Fibroblast of the conjunctiva (primary cell): ENCODE results near the gene PRR5L.
"Not testable (repeated sequence)": the region's sequence is repeated elsewhere in the genome, so short reads cannot be mapped to it uniquely, and the experiment has no call there.

Experiments
- DNase-seq: peaks from one replicate; pipeline ENCODE4 v3.0.0-alpha.2; 2010; ENCODE audit warnings: low read depth

PRR5L gene

DNA sequence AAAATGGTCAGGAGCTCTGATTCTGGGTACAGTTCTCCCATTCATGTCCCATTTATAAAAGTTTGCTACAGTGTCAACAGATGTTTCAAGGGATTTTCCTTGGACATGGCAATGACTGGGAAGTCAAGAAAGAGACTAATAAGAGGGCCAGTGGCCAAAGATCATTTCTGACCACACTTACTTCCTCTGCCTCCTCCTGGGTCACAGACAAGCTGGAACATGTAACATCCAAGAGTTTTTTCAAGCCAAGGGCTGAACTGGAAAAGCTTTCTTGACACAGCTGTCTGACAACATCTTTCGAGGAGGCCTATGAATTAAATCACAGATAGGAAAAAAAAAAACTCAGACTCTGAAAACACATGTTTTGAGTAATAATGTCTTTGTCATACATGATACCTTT, 15.6 kb upstream of the PRR5L start:
- no peak for DNase-seq

DNA sequence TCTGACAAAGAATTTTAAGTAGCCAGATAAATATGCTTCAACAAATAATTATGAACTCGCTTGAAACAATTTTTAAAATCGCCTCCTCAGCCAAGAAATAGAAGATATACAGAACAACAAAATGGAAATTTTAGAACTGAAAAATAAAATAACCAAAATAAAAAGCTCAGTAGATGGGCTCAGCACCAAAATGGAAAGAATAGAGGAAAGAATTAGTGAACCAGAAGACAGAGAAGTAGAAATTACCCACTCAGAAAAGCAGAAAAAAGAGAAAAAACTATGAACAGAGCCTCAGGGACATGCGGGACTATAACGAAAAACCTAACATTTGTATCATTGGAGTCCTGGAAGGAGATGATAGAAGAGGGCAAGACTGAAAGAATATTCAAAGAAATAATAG, 14.2 kb upstream of the PRR5L start:
- DNase-seq, result no peak

DNA sequence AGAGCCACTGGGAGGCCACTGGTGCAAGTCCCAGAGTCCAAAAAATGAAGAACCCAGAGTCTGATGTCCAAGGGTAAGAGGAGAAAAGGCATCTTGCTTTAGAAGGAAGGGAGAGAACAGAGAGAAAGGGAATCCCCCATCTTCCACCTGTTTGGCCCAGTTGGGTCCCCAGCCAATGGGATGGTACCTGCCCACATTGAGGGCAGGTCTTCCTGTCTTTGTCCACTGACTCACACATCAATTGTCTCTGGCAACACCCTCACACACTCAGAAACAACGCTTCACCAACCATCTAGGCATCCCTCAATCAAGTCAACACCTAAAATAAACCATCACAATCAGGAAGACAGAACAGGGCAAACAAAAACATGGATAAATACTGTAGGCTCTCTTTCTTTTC, 13.2 kb upstream of the PRR5L start:
- no peak for DNase-seq

DNA sequence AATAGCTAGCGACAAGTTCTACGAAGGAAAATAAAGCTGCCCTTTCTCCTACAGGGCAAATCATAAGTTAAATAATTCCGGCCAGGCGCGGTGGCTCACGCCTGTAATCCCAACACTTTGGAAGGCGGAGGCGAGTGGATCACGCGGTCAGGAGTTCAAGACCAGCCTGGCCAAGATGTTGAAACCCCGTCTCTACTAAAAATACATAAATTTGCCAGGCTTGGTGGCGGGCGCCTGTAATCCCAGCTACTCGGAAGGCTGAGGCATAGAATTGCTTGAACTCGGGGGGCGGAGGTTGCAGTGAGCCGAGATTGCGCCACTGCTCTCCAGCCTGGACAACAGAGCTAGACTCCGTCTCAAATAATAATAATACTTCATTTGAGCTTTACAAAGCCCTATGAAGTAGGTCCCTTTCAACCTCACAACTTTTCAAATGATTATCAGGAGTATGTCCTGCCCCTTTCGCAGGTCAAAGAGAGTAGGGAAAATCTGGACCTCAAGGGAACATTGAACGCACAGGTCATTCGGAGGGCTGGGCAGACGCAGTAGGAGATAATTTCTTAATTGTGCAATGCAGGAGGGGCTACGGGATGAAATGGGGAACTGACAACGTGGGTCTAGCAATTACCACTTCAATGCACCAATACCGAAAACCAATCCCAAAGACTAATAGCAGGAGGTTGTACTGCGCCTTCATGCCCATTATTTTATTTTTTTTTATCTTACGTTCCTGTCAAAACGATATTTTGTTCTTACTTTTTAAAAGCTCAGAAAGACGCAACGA, 7.5 kb upstream of the PRR5L start:
- DNase-seq, result no peak

DNA sequence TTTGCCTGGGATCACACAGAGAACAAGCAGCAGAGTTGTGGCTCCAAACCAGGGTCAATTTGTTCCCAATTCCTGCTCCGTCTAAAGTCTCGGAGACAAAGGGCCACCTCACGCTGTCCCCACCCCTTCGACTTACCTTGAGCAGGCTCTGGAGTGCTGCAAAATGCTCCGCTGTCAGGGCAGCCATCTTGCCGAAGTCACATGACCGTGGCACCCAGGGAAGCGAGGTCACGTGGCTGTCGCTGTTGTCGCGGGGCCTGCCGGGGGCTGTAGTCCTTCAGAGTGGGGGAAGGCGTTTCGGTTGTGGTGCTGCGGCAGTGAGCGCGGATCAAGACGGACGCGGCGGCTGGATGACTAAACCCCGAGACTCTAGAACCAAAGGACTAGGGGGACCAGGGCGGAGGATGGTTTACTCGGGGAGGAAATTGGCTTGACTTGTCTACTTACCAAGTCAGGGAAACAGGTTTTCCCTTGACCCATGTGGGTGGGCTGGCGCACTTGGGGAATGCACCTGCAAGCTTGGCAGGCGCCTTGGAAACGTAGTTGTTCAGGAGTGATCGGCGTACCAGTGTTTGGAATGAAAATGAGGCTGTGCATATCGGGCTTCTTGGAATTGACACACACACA, 6.7 kb upstream of the PRR5L start, which contains the start of gene COMMD9:
TSS of gene COMMD9 (minus strand) at position 199 of the 627 bp plus-strand sequence. CDS start at position 187, 12 bp downstream.
- peak; percentile 80 for DNase-seq

DNA sequence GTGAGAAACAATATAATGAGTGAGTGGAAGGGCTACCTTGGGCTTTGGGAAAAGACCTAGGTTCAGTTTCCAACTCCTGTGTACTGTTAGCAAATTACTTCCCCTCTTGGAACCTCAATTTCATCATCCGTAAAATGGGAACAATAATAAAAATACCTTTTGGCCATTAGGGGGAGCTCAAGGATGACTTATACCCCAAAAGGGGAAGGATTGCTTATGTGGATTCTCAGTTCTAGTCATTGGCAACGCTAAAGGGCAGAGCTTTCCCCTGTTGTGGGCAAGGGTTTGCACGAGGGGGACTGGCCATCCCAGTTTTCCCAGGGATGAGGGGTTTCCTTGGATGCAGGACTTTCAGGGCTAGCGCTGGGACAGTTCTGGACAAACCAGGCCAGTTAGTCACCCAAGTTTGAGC, 3.8 kb upstream of the PRR5L start:
- peak; percentile 35 for DNase-seq

DNA sequence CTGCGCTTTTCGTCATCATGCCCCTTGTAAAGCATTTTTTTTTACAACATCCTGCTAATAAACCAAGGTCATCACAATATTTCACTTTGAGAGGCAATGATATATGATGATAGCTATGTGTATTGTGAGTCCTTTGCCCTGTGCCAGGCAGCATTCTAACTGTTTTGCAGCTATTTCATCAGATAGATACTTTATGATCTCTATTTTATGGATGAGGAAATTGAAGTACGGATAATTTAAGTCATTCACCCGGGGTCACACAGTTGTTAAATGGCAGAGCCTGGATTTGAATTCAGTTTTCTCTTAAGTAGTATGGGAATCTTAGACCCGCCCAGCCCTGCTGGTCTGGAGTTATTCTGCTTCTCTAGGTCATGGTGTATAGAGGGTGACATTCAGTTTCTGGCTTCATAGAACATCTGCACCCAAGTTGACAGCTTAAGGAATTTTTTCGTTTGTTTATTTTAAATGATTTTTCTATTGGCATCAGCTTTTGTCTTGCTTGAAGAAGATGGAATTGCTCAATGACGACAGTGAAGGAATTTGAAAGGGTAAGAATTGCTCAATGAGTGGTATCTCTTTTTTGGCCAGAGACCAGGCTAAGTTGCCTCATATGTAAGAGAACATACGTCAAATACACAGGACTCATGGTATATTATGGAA, 926 bp downstream of the PRR5L start:
- peak; percentile 93 for DNase-seq

DNA sequence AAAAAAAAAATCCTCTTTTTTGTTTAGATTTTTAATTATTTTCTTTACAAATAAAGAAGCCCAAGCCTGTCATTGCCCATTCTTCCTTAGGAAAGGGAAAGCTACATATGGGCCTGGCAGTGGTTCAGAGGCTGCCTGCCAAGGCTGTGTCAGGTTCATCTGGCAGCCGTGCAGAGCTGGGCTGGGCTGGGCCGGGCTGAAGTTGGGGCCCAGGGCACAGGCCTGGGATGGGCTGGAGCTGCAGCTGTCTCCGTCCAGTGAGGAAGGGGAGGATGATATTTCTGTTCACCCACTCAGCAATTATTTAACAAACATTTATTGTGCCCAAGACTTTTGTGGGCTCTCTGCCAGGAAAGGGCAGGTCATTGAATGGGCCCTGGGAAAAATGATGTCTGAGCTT, 4.6 kb downstream of the PRR5L start:
- DNase-seq, result peak; percentile 81

DNA sequence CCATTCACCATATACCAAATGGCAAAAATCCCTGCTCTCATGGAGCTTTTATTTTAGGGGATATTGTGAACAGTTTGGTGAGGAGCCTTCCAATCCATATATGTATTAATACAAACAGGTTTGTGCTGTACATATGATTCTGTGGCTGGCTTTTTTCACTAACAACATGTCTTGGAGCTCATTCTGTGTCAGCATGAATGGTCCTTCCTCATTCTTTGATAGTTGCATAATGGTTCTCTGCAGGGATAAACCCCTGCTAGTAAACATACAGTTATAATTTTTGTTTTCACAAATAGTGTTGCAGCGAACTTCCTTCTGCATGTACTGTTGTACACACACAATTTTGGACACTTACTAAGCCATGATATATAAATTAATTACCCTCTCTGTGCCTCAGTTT, 8.3 kb downstream of the PRR5L start:
- no peak for DNase-seq

DNA sequence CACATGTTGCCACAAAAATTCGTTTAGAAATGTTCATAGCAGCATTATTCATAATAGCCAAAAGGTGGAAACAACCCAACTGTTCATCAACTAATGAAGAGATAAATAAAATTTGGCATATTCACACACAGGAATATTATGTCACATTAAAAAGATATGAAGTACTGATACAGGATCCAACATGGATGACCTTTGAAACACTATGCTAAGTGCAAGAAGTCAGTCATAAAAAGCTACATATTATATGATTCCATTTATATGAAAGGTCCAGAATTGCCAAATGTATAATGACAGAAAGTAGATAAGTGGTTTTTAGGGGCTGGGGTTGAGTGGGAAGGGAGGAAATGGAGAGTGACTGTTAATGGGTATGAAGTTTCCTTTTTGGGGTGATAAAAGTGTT, 9.0 kb downstream of the PRR5L start:
- no peak for DNase-seq

DNA sequence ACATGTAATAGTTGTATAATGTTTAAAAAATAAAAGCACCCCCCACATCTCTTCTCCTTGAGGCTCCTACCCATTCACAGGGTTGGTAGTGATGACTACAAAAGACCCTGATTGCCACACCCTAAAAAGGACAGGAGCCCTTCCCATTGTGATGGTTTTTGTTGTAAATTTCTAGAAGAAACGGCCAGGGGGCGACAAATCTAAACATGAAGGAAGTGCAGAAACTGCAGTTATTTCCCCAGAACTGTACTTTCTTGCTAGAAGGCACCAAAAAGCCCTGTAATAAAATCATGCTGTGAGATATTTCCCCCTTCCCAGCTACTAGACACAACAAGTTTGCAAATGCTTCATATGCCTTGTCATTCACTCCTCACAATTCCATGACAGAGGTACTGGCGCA, 10.8 kb downstream of the PRR5L start:
- DNase-seq, result no peak

DNA sequence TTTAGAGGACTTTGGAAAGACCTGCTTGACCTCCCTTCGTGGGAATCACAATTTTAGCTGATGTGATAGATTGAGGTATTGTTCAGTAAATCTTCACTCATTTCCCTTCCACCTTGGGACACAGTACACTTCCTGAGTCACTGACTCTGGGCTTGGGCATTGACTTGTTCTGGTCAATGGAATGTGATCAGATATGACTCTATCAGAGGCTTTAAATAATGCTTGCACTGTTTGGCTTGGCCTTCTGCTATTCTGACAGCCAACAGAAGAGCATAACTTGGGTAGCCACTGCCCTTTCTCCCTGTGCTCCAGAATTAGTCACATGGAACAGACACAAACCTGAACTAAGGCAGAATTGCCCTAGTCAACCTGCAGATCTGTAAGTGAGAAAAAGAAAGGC, 12.5 kb downstream of the PRR5L start:
- DNase-seq, result no peak

DNA sequence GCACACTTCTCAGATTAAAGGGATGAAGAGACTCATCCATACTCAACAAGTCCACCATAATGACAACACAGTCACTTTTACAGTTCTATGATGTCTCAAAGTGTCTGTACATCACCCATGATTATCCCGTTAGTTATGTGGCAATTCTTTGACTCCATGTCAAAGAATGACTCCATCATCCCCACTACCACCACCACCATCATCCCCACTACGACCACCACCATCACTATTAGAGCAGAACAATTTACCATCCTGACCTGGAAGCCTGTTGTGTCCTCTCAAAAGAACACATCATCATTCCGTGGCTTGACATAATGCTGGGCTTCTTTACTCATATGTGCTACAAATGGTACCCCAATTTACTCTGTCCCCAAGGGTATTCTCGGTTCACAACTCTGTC, 13.7 kb downstream of the PRR5L start:
- DNase-seq, result no peak

DNA sequence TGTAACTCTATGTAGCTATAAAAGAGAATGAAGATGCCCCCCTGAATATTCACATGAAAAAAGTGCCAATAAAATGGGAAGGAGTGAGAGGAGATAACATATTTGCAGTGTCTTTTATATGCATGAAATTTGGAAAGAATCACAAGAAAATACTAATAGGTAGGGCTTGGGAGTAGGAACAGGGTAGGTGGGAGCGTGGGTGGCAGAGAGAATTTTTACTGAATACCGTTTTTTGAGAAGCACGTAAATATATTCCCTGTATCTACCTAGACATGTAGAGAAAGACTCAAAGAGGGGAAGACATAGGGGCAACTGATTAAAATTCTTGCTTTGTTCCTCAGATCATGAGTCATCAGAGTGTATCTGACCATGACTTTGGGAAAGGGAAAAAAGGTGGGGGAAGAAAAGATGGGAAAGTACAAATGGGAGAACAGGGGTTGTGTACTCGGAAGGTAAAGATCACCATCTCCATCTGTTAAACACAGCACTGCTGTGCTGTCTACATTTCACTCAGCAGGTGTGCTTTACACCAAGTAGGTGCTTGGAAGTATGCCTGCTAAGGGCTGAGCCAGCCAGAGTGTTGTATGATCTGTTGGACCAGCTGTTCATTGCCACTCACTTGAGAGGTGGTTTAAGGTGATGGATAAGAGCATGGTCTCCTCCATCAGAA, 16.0 kb downstream of the PRR5L start:
- DNase-seq, result no peak

DNA sequence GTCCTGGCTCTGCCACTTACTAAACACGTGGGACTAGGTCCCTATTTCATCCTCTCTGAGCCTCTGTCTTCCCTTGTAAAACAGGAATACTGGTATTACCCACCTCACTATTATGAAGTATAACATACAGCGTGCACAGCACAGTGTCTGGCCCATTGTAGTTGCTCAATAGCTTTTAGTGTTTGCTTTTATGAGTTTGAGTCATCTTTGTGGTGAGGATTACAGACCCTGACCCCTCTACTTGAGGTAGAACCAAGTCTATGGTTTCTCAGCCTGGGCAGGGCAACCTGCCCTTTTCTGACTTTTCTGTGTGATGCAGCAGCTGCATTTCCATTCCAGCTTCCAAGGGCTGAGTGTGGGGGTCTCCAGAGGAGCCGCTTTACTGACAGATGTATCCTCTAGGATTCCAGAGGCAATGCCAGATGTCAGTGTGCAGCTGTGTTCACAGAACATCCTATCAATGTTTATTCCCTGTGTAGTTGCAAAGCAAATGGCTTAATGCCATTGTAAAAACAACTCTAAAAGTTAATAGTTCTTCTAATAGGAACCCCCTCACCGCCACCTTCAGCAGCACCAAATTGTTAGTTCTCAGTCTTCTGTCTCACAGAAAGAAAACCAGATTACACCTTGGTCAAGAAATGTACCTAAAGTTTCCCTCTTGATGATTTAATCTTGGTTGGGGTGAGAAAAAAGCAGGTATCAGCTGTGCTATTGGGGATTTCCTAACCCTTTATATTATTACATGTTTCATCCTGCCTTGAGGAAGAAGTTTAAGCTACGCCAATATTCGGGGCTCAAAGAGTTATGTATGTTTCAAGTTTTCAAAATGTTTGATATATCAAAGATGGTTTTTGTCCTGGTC, 16.8 kb downstream of the PRR5L start:
- no peak for DNase-seq

DNA sequence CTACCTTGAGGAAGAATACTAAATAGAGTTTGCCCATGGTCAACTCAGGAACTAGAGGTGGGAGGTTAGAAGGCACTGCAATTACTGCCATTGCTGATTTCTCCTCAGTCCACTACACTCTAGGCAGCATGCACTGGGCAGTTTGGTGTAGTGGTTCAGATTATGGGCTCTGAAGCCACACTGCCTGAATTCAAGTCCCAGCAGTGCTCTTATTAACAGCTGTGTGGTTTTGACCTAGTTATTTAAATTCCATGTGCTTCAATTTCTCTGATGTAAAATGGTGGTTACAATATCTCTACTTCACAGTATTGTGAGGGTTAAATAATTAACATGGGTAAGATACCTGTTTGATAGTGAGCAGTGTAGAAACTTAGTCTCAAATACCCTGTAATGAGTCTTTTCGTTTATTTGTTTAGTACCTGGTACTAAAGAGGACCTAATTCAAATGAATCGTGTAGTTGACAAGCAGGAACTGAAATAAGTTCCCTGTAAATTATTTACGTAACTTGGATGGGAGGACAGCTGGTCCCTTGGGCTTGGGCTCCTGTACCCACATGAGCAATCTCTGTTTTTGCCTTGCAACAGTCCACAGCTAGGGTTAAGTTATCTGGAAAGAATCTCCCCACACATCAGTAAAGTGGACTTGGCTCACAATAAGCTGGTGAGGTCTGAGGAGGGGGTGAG, 17.8 kb downstream of the PRR5L start:
- DNase-seq, result no peak

DNA sequence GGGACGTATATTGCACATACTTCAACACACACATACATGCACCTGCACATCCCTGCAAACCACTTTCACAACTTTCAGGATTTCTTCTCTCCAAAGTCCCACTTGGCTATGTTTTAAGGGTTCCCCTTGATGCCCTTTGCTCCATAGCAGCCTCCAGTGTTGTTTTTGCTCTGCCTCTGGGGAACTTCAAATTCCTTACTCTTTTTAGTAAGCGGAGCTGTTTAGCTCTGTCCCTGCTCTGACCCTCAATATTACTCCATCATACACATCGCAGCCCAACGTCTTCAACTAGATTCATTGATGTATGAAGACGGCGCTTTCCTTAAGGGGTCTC, 18.3 kb downstream of the PRR5L start:
- DNase-seq, result no peak

DNA sequence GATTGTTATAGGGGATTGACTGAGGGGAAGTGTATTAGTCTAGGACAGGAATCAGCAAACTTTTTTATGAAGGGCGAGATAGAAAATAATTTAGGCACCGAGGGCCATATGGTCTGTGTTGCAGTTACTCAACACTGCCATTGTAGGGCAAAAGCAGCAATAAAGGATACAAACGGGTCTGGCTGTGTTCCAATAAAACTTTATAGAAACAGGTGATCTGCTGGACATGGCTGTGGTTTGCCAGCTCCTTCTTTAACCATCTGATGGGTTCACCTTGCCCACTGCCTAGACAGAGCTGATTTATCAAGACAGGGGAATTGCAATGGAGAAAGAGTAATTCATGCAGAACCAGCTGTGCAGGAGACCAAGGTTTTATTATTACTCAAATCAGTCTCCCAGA, 20.0 kb downstream of the PRR5L start:
- no peak for DNase-seq

DNA sequence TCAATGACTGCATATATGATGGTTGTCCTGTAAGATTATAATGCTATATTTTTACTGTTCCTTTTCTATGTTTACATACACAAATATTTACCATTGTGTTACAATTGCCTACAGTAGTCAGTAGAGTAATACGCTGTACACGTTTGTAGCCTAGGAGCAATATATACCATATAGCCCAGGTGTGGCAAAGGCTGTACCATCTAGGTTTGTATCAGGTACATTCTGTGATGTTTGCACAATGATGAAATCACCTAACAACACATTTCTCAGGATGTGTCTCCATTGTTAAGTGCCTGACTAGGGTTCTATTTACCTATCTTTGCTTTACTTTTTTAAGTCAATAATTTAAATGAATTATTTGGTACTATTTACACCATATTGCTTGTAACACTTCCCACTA, 21.9 kb downstream of the PRR5L start:
- DNase-seq, result no peak

DNA sequence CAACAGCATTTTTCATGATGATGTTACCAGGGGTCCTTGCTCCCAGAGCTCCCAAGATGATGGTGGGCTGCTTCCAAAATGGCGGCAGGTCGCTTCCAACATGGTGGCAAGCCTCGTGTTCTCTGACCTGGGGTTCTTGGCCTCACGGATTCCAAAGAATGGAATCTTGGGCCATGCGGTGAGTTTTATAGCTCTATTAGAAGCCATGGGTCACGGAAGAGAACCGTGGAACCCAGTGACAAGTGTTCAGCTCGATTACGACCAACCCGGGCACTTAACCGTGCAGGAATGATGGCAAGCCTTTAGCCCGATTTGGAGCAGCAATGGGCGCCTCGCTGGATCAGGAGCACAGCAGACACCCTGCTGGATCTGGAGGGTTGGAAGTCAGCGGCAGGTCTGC, 28.9 kb downstream of the PRR5L start:
- not testable (repeated sequence) for DNase-seq

DNA sequence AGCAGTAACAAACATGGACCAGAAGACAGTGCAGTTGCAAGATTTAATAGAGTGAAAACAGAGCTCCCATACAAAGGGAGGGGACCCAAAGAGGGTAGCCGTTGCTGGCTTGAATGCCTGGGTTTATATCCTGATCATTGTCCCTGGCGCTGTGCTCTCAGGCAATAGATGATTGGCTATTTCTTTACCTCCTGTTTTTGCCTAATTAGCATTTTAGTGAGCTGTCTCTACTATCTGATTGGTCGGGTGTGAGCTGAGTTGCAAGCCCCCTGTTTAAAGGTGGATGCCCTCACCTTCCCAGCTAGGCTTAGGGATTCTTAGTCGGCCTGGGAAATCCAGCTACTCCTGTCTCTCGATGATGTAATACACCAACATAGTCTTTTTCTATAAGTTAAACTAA, 29.3 kb downstream of the PRR5L start:
- not testable (repeated sequence) for DNase-seq
